ENCODE data around the gene SPNS3. TPM values are rescaled to one million over a fixed set of nuclear protein-coding genes. Genes with fewer than 3 reads are reported as not detected.

Gene SPNS3
- total RNA-seq, 4 donors from 2014 or later: 0.47 to 1.0 TPM; not detected in 2

DNA sequence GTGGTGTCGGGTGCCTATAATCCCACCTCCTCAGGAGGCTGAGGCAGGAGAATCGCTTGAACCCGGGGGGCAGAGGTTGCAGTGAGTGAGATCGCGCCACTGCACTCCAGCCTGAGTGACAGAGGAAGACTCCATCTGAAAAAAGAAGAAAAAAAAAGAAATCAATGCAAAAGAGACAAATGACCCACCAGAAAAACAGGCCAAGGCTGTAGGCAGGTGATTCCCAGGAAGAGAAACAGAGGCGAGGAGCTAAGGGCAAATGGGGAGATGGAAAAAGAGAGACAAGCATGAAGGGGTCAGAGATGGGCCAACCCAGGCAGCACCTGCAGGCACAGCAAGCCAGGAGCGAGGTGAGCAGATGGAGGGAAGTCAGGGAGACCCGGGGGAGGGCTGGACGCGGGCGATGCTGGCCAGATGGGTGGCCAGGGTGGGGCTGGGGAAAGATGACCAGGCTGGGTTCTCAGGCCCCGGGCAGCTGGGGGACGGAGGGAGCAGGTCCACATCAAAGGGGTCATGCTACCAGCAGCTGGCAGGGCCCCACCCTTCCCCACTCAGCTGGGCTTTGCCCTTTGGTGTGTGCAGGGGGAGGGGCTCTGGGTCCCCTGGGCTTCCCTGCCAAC is 95.9 kb downstream of the SPNS3 start:
- ATAC-seq (ENCODE audit: low FRiP score) (no peak), DNase-seq (ENCODE audit: low spot score) (no peak)
- TF ChIP-seq, protein P1, sequence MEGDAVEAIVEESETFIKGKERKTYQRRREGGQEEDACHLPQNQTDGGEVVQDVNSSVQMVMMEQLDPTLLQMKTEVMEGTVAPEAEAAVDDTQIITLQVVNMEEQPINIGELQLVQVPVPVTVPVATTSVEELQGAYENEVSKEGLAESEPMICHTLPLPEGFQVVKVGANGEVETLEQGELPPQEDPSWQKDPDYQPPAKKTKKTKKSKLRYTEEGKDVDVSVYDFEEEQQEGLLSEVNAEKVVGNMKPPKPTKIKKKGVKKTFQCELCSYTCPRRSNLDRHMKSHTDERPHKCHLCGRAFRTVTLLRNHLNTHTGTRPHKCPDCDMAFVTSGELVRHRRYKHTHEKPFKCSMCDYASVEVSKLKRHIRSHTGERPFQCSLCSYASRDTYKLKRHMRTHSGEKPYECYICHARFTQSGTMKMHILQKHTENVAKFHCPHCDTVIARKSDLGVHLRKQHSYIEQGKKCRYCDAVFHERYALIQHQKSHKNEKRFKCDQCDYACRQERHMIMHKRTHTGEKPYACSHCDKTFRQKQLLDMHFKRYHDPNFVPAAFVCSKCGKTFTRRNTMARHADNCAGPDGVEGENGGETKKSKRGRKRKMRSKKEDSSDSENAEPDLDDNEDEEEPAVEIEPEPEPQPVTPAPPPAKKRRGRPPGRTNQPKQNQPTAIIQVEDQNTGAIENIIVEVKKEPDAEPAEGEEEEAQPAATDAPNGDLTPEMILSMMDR (IDR thresholded peaks at IDR 0.05): no peak

DNA sequence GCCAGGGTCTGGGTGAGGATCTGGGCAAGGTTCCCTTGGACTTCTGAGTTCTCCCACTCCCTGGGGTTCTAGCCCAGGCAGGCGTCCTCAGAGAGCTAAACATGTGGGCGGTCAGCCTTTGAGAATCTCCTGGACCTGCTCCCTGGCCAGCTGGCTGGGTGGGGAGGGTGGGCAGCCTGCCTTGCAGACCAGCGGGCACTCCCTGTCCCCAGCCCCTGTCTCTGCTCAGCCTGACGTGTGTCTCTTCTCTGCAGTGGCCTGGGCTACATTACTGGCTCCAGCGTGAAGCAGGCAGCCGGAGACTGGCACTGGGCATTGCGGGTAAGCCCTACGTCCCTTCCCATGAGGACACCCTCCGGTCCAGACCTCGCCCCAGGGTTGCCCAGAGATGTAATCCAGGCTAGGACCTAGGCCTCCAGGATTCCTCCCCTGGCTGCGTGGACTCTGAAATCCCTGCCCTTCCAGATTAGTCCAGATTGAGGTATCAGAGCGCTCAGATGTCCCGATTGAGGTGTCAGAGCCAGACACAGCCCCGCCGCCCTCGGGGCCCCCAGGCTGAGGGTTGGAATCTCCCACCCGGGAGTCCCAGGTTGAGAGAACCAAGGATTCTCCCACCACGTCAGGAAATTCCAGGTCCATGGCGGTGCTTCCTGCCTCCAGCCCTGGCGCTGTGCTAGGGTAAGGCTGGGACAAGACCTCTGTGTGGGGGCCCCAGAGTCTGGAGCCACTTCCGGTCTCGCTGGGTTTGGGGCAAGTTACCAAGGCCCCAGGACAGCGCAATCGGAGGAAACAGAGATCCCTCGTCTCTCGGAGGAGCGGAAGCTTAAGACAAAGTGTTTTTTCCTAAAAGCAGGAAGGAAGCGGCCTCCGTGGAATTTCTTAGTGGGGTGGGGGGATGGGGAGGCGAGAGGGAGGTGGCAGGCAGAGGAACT is 97.3 kb downstream of the SPNS3 start:
- DNase-seq (ENCODE audit: low spot score) (no peak), ATAC-seq (ENCODE audit: low FRiP score) (no peak)
- TF ChIP-seq, protein P1 (IDR thresholded peaks at IDR 0.05): no peak

DNA sequence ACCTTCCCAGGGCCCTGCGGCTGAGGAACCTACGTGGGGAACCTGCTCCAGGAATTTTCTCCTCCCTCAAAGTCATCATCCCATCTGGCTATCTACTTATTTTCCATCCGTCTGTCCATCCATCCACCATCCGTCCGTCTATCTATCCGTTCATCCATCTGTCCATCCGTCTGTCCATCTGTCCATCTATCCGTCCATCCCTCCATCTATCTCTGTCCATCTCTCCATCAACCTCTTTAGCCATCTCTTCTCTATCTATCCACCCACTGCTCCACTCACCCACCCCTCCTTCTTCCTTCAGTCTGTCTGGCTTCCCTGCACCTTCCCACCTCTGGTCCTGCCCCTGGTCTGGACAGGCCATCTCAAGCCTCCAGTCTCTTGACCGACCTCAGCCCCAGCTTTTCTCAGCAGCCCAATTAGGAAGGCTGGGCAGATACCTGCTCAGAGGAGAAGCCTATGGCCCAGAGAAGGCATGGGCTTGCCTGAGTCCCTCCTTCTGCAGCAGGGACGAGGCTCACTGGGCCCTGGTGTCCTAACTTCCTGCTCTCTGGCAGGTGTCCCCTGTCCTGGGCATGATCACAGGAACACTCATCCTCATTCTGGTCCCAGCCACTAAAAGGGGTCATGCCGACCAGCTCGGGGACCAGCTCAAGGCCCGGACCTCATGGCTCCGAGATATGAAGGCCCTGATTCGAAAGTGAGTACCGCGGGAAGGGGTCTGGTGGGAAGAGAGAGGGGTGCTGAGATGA is 98.4 kb downstream of the SPNS3 start:
- DNase-seq (ENCODE audit: low spot score): no peak
- TF ChIP-seq, protein P1 (IDR thresholded peaks at IDR 0.05): no peak
- ATAC-seq (ENCODE audit: low FRiP score): no peak

DNA sequence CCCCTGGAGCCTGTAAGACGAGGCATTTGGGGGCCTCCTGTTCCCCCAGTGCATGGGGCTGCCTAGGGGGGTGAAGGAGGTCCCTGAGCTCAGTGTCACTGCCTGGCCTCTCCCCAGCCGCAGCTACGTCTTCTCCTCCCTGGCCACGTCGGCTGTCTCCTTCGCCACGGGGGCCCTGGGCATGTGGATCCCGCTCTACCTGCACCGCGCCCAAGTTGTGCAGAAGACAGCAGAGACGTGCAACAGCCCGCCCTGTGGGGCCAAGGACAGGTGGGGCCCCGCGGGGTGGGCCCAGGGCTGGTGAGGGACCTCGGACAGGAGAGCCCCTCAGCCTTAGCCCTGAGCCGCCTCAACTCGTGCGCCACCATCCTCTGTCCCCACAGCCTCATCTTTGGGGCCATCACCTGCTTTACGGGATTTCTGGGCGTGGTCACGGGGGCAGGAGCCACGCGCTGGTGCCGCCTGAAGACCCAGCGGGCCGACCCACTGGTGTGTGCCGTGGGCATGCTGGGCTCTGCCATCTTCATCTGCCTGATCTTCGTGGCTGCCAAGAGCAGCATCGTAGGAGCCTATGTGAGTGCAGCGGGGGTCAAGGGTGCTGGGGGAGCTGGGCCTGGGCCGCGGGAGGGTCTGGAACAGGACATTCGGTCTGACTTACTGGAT is 99.3 kb downstream of the SPNS3 start:
- ATAC-seq (ENCODE audit: low FRiP score): no peak
- TF ChIP-seq, protein P1 (IDR thresholded peaks at IDR 0.05): no peak

DNA sequence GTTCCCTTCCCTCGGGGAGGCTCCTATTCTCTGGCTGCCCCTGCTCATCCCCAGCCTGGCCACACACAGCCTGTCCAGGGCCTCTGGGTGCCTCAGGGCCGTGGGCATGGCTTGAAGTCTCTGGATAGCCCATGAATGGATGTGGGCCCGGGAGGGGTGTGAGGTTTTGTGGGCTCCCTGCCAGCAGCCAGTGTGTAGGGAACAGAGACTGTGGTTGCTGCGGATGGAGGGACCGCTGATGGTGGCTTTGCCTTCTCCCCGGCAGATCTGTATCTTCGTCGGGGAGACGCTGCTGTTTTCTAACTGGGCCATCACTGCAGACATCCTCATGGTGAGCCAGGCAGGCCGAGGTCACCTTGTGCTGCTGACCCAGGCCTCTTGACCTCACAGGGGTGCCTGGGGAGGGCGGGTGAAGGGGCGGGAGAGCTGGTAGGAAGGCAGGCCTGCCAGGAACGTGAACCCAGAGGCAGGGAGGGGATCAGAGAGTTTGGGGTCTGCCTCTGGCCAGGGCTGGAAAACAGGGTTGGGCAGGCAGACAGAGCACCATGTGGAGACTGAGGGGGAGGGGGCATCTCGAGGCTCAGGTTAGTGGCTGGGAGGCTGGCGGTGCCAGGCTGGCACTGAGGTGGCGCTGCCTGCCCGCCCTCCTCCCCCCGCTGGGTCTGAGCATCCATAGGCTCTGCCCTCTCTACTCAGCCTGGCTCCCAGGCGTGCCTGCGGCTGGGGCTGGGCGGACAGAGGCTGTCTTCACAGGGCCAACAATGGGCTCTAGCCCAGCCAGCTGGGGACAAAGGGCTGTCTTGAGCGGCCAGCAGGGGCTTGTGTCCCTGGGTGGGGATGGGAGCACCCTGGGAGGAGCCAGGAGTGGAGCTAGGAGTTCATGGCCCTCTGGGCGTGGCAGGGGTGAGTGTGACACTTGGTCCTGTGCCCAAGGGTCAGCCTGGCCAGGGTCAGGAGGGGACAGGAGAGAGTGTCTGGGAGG is 100.1 kb downstream of the SPNS3 start:
- ATAC-seq (ENCODE audit: low FRiP score): no peak
- DNase-seq (ENCODE audit: low spot score): no peak
- TF ChIP-seq, protein P1 (IDR thresholded peaks at IDR 0.05): no peak

More for the DNA sequence above, 99.3 kb downstream of the SPNS3 start:
- DNase-seq (ENCODE audit: low spot score): no peak

Data from omental fat pad (tissue), 4 donors.